Fibroblast of villous mesenchyme (primary cell): Measurements from ENCODE around the gene HAP1. TPM values are rescaled to one million over a fixed set of nuclear protein-coding genes. Genes with fewer than 3 reads are reported as not detected.

Experiments used
- DNase-seq: peaks from one replicate; pipeline ENCODE4 v3.0.0-alpha.2; 2010; ENCODE audit warnings: low read depth
- H3K4me3 ChIP-seq: 2 replicates; pipeline ENCODE4 v1.5.1; 2011; ENCODE audit warnings: low read depth, mild to moderate bottlenecking, low read length
- total RNA-seq: library from RNA; depleted of rRNA; stranded (reverse); fragments of >200 nt; gene quantifications from 2 replicates; pipeline ENCODE4 v1.2.3, GENCODE V29; 2012
- TF ChIP-seq, protein P1 (sequence below): IDR thresholded peaks from 2 replicates; pipeline ENCODE4 v1.5.1; 2012; ENCODE audit warnings: low read depth, mild to moderate bottlenecking, low read length; ENCODE audit not compliant: insufficient read depth

The HAP1 gene
- total RNA-seq, 1 donor: under 0.01 TPM

DNA sequence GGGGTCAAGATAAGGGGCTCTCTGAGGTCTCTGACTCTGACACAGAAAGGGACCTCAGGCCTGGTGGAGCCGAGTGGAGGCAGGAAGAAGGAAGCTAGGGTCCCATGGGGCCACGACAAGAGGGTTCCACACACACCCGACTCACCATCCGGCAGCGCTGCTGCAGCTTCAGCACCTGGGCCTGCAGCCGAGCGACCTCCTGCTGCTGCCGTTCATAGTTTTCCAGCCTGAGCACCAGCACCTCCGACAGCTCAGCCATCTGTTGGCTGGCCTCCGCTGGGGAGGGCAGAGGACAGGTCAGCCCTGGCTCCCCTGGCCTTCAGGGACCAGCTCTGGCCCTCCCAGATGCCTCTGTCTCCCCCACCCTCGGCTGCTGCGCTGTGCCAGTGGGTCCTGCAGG, 6.4 kb downstream of the HAP1 start:
- DNase-seq: no peak
- no peak overlapping the region for H3K4me3 ChIP-seq
- TF ChIP-seq, protein P1, sequence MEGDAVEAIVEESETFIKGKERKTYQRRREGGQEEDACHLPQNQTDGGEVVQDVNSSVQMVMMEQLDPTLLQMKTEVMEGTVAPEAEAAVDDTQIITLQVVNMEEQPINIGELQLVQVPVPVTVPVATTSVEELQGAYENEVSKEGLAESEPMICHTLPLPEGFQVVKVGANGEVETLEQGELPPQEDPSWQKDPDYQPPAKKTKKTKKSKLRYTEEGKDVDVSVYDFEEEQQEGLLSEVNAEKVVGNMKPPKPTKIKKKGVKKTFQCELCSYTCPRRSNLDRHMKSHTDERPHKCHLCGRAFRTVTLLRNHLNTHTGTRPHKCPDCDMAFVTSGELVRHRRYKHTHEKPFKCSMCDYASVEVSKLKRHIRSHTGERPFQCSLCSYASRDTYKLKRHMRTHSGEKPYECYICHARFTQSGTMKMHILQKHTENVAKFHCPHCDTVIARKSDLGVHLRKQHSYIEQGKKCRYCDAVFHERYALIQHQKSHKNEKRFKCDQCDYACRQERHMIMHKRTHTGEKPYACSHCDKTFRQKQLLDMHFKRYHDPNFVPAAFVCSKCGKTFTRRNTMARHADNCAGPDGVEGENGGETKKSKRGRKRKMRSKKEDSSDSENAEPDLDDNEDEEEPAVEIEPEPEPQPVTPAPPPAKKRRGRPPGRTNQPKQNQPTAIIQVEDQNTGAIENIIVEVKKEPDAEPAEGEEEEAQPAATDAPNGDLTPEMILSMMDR: no peak

DNA sequence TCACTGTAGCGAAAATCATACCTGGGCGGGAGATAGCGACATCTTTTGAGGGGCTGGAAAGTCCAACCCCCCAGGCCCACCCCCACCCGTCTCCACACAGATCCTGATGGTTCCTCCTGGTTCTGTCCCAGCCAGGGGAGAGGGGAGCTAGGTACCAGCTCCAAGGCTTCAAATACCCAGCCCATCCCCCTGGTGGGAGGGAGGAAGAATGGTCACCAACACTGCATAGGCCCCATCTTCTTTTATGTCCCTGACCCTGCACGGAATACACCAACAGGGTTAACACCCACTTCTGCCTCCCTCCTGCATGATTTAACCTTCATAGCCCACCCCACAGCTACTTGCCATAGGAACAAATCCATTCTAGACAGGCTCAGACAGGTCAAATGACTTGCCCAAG, 9.3 kb downstream of the HAP1 start:
- TF ChIP-seq, protein P1: no peak
- H3K4me3 ChIP-seq: no peak overlapping the region
- DNase-seq: no peak

DNA sequence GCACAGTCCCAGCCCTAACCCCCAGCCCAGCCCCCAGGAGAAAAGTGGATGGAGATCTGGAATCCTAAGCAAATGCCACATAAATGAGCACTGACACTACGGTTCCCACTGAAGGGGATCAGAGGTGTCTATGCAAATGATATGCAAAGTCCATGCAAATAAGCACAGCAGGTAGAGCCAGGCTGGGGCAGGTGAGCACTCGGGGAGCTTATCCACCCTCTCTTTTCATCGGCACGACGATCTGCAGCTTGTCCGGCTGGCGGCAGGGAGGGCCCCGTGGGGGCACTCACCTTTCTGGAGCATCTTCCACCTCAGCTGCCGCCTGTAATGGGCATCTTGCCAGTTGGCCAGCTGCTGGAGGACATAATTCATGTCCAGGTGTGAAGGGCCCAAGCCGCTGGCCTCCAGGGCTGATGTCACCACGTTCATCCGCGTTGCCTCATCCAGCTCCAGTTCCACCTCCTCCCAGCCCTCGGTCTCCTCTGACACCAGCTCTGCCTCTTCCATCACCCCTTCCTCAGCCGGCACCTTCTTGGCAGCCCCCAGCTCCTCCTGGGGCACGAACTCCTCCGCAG, 9.9 kb downstream of the HAP1 start:
- TF ChIP-seq, protein P1: no peak
- no peak for DNase-seq

DNA sequence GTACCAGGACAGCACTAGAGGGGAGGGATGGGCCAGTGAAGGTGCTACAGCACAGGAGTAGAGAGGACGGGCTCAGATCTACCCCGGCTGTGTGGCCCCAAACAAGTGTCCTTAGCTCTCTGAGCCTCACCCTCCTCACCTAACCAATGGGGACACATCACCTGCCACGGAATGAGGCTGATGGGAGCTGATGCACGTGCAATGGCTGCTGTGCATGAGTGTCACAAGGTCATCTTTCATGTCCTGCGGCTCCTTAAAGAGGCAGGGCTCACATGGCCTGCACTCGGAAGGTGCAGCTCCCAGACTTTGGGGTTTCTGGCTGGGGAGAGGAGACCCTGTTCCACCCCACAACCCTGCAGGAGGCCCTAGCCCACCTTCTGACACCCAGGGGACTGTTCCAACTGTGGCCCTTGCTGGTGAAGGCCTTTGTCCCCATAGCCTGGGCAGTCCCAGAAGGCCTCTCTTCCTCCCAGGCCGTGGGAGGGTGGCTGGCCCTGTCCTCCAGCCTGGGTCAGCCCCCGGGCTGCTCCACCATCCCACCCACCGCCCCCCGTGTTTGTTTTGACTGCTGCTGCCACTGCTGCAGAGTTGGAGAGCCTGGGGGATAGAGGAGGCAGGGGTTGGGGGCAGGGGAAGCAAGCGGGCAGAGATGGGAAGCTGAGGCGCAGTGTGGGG, 10.5 kb downstream of the HAP1 start:
- no peak for DNase-seq
- TF ChIP-seq, protein P1: no peak
- no peak overlapping the region for H3K4me3 ChIP-seq

More for the DNA sequence above, 9.9 kb downstream of the HAP1 start:
- H3K4me3 ChIP-seq: no peak overlapping the region

DNA sequence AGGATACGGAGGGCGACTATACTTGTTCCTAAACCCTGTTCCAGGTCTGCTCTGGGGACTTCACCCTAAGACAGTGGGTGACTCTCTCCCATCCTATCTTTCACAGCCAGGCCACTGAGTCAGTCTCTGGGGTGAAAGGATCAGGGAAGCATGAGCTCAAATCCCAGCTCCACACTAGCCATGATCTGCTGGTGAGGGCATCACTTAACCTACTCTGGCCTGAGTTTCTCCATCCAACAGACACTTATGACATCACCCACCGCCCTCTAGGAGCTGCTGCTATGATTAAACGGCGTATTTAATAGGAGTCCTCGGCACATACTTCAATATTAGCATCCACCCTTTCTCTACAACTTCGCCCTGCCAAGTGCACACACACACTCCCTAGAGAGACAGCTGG, 12.2 kb downstream of the HAP1 start:
- DNase-seq: no peak

DNA sequence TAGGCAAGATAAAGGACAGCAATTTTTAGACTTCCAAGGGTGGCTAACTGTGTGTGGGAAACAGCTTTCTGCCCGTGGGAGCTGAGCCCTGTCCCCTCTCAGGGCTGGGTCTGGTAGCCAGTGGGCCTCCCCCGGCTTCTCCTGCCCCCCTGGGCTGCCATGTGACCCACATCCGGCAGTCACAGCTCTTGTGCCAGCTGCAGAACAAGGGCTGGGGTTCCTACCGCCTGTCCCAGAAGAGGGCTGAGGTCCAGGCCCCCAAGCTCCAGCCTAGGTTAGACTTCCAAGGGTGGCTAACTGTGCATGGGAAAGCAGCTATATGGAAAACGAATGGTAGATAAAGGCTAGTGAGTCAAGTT, 16.2 kb downstream of the HAP1 start:
- no peak for DNase-seq
- TF ChIP-seq, protein P1: no peak
- no peak overlapping the region for H3K4me3 ChIP-seq

More for the DNA sequence above, 12.2 kb downstream of the HAP1 start:
- no peak overlapping the region for H3K4me3 ChIP-seq
- TF ChIP-seq, protein P1: no peak
